Epithelial cell of proximal tubule (primary cell): ENCODE measurements around the gene PQBP1. TPM values are rescaled to one million over a fixed set of nuclear protein-coding genes. Genes with fewer than 3 reads are reported as not detected.

Experiments used
- DNase-seq: peaks from one replicate; pipeline ENCODE4 v3.0.0-alpha.2; 2011; ENCODE audit warnings: low read depth
- H3K4me3 ChIP-seq: 2 replicates; pipeline ENCODE4 v1.5.1; 2011; ENCODE audit warnings: low read depth, mild to moderate bottlenecking, low read length
- total RNA-seq: library from RNA; depleted of rRNA; stranded (reverse); fragments of >200 nt; gene quantifications from 2 replicates; pipeline ENCODE4 v1.2.3, GENCODE V29; 2015
- TF ChIP-seq, protein P1 (sequence below): conservative IDR thresholded peaks from 2 replicates; pipeline ENCODE4 v1.5.1; 2012; ENCODE audit warnings: low read depth, mild to moderate bottlenecking, low read length

PQBP1 gene
- total RNA-seq, 1 donor from 2014 or later: 84.6 TPM

DNA sequence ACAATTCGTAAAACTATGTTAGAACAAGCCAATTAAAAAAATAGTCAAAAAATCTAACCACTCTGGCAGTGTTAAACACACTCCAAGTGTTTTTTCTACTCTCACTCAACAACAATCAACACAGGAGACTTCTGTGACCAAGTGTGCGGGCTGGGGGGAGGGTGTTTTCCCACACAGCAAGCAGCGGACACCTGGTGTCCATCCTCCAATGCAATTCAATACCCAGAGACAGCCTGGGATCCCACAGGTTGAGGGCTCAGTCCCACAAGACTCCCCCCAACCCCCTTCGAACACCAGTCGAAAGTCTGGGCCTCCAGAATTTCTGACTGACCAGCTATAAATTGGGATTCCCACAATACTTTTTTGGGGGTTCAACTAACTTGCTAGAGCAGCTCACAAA, 29.4 kb downstream of the PQBP1 start:
- no peak for DNase-seq
- TF ChIP-seq, protein P1, sequence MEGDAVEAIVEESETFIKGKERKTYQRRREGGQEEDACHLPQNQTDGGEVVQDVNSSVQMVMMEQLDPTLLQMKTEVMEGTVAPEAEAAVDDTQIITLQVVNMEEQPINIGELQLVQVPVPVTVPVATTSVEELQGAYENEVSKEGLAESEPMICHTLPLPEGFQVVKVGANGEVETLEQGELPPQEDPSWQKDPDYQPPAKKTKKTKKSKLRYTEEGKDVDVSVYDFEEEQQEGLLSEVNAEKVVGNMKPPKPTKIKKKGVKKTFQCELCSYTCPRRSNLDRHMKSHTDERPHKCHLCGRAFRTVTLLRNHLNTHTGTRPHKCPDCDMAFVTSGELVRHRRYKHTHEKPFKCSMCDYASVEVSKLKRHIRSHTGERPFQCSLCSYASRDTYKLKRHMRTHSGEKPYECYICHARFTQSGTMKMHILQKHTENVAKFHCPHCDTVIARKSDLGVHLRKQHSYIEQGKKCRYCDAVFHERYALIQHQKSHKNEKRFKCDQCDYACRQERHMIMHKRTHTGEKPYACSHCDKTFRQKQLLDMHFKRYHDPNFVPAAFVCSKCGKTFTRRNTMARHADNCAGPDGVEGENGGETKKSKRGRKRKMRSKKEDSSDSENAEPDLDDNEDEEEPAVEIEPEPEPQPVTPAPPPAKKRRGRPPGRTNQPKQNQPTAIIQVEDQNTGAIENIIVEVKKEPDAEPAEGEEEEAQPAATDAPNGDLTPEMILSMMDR: no peak
- H3K4me3 ChIP-seq: no peak overlapping the region

DNA sequence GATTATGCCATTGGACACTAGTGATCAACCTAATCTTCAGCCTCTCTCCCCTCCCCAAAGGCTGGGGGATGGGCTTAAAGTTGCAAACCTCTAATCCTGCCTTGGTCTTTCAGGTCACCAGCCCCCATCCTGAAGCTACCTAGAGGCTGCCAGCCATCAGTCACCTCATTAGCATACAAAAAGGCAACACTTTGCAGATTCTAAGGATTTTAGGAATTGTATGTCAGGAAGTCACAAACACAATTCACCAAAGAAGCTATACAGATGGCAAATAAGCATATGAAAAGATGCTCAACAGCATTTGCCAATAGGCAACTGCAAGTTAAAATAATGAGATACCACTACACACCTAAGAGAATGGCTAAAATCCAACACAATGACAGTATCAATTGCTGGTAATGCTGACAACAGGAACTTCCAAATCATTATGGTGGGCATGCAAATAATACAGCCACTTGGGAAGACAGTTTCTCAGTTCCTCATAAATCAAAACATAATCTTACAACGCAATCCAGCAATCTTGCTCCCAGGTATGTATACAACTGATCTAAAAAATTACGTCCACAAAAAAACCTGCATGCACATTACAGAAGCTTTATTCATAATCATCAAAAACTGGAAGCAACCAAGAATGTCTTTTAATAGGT, 30.1 kb downstream of the PQBP1 start:
- TF ChIP-seq, protein P1: no peak
- no peak overlapping the region for H3K4me3 ChIP-seq
- no peak for DNase-seq

DNA sequence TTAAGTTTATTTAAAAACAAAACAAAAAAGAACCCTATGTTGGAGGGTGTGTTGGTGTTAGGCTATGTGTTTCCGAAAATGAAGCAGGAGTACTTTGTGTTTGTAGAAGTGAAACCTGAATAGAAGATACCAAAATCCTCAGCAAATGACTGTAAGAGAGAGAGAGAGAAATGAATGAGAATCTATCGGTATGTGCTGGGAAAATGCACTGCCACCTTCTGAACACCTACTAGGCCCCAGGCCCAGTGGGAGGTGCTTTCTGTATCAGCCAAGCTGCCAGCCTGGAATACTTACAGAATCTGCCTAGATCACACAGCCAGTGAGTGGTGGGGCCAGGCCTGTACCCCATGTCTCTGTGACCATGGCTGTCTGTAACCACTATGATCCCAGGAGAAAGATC, 36.0 kb downstream of the PQBP1 start:
- TF ChIP-seq, protein P1: no peak
- DNase-seq: no peak
- no peak overlapping the region for H3K4me3 ChIP-seq

GRCh38 chrX:48934581-48935300, 37.0 kb downstream of the PQBP1 start:
- no peak for DNase-seq
- H3K4me3 ChIP-seq: no peak overlapping the region
- TF ChIP-seq, protein P1: no peak

DNA sequence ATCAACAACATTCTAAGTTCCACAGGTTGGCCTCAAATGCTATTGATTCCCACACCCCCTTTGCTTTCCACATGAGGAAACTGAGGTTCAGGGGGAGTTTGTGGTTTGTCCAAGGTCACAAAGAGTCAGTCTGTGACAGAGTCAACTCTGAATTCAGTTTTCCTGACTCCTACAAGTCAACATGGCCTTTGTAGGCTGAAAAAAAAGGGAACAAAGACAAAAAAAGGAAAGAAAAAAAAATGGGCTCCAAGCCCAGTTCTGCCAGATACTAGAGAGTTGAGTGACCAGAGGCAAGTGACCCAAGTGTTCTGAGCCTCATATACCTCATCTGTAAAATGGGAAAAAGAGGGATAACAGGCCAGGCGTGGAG, 37.6 kb downstream of the PQBP1 start:
- TF ChIP-seq, protein P1: no peak
- no peak overlapping the region for H3K4me3 ChIP-seq
- DNase-seq: no peak

DNA sequence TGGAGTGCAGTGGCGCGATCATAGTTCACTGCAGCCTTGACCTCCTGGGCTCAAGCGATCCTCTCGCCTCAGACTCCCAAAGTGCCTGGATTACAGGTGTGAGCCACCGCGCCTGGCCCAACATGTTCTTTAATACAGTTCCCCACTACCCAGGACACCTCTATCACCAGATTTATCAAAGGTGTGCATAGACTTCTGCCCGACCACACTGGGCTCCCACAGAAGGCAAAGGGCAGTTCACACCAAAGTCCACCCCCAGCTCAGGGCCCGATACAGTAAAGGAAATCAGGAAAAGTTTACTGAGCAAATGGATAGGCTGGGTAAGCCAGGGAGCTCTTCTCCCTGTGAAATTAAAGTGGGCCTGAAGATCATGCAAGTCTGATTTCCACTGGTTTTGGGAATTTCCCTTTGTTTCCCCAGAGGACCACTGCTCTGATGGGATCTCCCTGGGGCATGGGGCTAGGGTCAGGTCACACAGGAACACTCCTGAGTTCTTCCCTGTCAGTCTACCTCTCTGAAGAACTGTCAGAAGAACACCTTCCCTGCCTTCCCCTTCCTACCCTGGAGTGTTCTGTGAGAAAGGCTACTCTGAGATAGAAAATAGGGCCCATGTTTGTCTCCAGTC, 38.8 kb downstream of the PQBP1 start:
- no peak overlapping the region for H3K4me3 ChIP-seq
- no peak for DNase-seq
- TF ChIP-seq, protein P1: no peak
